Ovary (tissue), 3 donors: ENCODE data around the gene DRC3.
"Not testable (repeated sequence)": the region's sequence is repeated elsewhere in the genome, so short reads cannot be mapped to it uniquely, and the experiment has no call there.

Source experiments
- EP300 ChIP-seq: sonication (generic); formaldehyde crosslinking; IDR thresholded peaks from one replicate; pipeline ENCODE4 v1.6.1; 2017; ENCODE audit warnings: antibody characterized with exemption
- POLR2A ChIP-seq: fragments of 450-650 bp; IDR thresholded peaks from one replicate; pipeline ENCODE4 v1.6.1; 2017; ENCODE audit warnings: antibody characterized with exemption, mild to moderate bottlenecking, moderate library complexity
- TF ChIP-seq, protein P1 (sequence below), 3 donors: fragments of 450-650 bp in 2 of 3; fragments of 200-600 bp in 1 of 3; IDR thresholded peaks; one replicate each; pipeline versions ENCODE4 v1.5.1 to v1.8.0; 2016 to 2022; ENCODE audit warnings: antibody characterized with exemption in 3 of 3, mild to moderate bottlenecking in 1 of 3
- donor health status: DM: no; HTN: no; CAD: no.

DNA sequence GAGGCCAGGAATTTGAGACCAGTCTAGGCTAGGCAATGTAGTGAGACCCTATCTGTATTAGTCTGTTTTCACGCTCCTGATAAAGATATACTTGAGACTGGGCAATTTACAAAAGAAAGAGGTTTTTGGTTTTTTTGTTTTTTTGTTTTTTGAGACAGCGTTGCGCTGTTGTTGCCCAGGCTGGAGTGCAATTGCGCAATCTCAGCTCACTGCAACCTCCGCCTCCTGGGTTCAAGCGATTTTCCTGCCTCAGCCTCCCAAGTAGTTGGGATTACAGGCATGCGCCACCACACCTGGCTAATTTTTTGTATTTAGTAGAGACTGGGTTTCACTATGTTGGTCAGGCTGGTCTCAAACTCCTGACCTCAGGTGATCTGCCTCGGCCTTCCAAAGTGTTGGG, 23.2 kb downstream of the DRC3 start:
- TF ChIP-seq, protein P1, sequence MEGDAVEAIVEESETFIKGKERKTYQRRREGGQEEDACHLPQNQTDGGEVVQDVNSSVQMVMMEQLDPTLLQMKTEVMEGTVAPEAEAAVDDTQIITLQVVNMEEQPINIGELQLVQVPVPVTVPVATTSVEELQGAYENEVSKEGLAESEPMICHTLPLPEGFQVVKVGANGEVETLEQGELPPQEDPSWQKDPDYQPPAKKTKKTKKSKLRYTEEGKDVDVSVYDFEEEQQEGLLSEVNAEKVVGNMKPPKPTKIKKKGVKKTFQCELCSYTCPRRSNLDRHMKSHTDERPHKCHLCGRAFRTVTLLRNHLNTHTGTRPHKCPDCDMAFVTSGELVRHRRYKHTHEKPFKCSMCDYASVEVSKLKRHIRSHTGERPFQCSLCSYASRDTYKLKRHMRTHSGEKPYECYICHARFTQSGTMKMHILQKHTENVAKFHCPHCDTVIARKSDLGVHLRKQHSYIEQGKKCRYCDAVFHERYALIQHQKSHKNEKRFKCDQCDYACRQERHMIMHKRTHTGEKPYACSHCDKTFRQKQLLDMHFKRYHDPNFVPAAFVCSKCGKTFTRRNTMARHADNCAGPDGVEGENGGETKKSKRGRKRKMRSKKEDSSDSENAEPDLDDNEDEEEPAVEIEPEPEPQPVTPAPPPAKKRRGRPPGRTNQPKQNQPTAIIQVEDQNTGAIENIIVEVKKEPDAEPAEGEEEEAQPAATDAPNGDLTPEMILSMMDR (IDR thresholded peaks at IDR 0.05), result not testable (repeated sequence)
- TF ChIP-seq POLR2A, EP300: not testable (repeated sequence)
